Neural cell (in vitro differentiated cells): ENCODE measurements around the gene FOXD4L1.
"Not testable (repeated sequence)": the region's sequence is repeated elsewhere in the genome, so short reads cannot be mapped to it uniquely, and the experiment has no call there.

Experiments used
- CTCF ChIP-seq: fragments of 450-650 bp; IDR thresholded peaks from 2 replicates; pipeline ENCODE4 v1.5.1; 2014; ENCODE audit warnings: antibody characterized with exemption, mild to moderate bottlenecking, moderate library complexity; ENCODE audit not compliant: poor library complexity, severe bottlenecking
- EP300 ChIP-seq: fragments of 450-650 bp; conservative IDR thresholded peaks from 2 replicates; pipeline ENCODE4 v1.6.1; 2014; ENCODE audit warnings: antibody characterized with exemption, mild to moderate bottlenecking, moderate library complexity; ENCODE audit not compliant: poor library complexity, severe bottlenecking
- POLR2AphosphoS5 ChIP-seq: IDR thresholded peaks from 2 replicates; pipeline ENCODE4 v1.6.1; 2012

- not testable (repeated sequence) for TF ChIP-seq CTCF, EP300, POLR2AphosphoS5
Measured at GRCh38 chr2:113524986-113525385, 26.5 kb downstream of the FOXD4L1 start.
